Mesendoderm (in vitro differentiated cells): ENCODE measurements around the gene TANGO6.
A peak's percentile ranks its signal among the peaks of the same experiment; 100 is the strongest.
"Not testable (repeated sequence)": the region's sequence is repeated elsewhere in the genome, so short reads cannot be mapped to it uniquely, and the experiment has no call there.

Experiments
- DNase-seq: peaks from one replicate; pipeline ENCODE4 v3.0.0; 2013
- H2AK5ac ChIP-seq: 2 replicates; pipeline ENCODE4 v1.6.1; 2013; ENCODE audit warnings: low read length, inconsistent platforms
- H2BK120ac ChIP-seq: 2 replicates; pipeline ENCODE4 v1.6.1; 2013; ENCODE audit warnings: low read depth, mild to moderate bottlenecking, low read length, moderate library complexity, mixed read lengths
- H2BK15ac ChIP-seq: replicated peaks from 2 replicates; pipeline ENCODE4 v1.6.1; 2013; ENCODE audit warnings: low read depth, mild to moderate bottlenecking, moderate library complexity
- H2BK5ac ChIP-seq: 2 replicates; pipeline ENCODE4 v1.6.1; 2013; ENCODE audit warnings: low read length, inconsistent platforms
- H3K18ac ChIP-seq: 2 replicates; pipeline ENCODE4 v1.6.1; 2013; ENCODE audit warnings: mild to moderate bottlenecking, low read length, mixed read lengths
- H3K23ac ChIP-seq: one replicate; pipeline ENCODE4 v1.6.1; 2013; ENCODE audit warnings: low read length
- H3K27ac ChIP-seq: 2 replicates; pipeline ENCODE4 v1.5.1; 2013; ENCODE audit warnings: low read depth, mild to moderate bottlenecking, inconsistent platforms, low read length, moderate library complexity
- H3K27me3 ChIP-seq: 2 replicates; pipeline ENCODE4 v1.6.1; 2013; ENCODE audit warnings: low read length, control low read depth, mild to moderate bottlenecking, inconsistent platforms; ENCODE audit not compliant: insufficient read depth, poor library complexity
- H3K36me3 ChIP-seq: 2 replicates; pipeline ENCODE4 v1.6.1; 2013; ENCODE audit warnings: low read length, inconsistent platforms; ENCODE audit not compliant: control insufficient read depth, insufficient read depth
- H3K4ac ChIP-seq: one replicate; pipeline ENCODE4 v1.6.1; 2013; ENCODE audit warnings: low read depth, mild to moderate bottlenecking, low read length, moderate library complexity
- H3K4me1 ChIP-seq: 2 replicates; pipeline ENCODE4 v1.6.1; 2013; ENCODE audit warnings: low read depth, low read length, inconsistent platforms; ENCODE audit not compliant: control insufficient read depth
- H3K4me2 ChIP-seq: 2 replicates; pipeline ENCODE4 v1.6.1; 2013; ENCODE audit warnings: low read length
- H3K4me3 ChIP-seq: 2 replicates; pipeline ENCODE4 v1.5.1; 2013; ENCODE audit warnings: mild to moderate bottlenecking, low read length
- H3K56ac ChIP-seq: one replicate; pipeline ENCODE4 v1.6.1; 2013; ENCODE audit warnings: low read length
- H3K79me1 ChIP-seq: 2 replicates; pipeline ENCODE4 v1.6.1; 2013; ENCODE audit warnings: low read length, inconsistent platforms
- H3K79me2 ChIP-seq: 2 replicates; pipeline ENCODE4 v1.6.1; 2013; ENCODE audit warnings: mild to moderate bottlenecking, low read length; ENCODE audit not compliant: control insufficient read depth, insufficient read depth
- H3K9ac ChIP-seq: 2 replicates; pipeline ENCODE4 v1.6.1; 2013; ENCODE audit warnings: low read length, inconsistent platforms
- H4K5ac ChIP-seq: one replicate; pipeline ENCODE4 v1.6.1; 2013; ENCODE audit warnings: low read length
- H4K8ac ChIP-seq: one replicate; pipeline ENCODE4 v1.6.1; 2013; ENCODE audit warnings: low read depth, mild to moderate bottlenecking, control low read depth, low read length, moderate library complexity
- WGBS: extraction: QIAGEN DNeasy Blood & Tissue Kit; methylation state at CpG from one replicate; pipeline ENCODE4 v1.1.7; 2013; ENCODE audit warnings: low lambda C conversion rate, missing lambda C conversion rate; ENCODE audit not compliant: insufficient coverage; ENCODE audit errors: extremely low coverage; 5-methylcytosine and 5-hydroxymethylcytosine counted together

The TANGO6 gene

GRCh38 chr16:69126221-69126620 lies 282.9 kb downstream of the TANGO6 start:
- Histone ChIP-seq H3K4ac (no peak overlapping the region), H3K4me3 (no peak overlapping the region), H4K8ac (no peak overlapping the region), H2AK5ac (no peak overlapping the region), H3K79me2 (peaks cover 29% of the 10 kb centered on the region), H3K36me3 (no peaks in the 10 kb centered on the region), H3K56ac (no peak overlapping the region), H3K27me3 (no peaks in the 10 kb centered on the region), H3K4me1 (peaks cover 3% of the 10 kb centered on the region), H3K23ac (no peak overlapping the region), H2BK120ac (no peak overlapping the region), H3K4me2 (no peak overlapping the region), H2BK5ac (no peak overlapping the region), H3K27ac (no peak overlapping the region), H4K5ac (no peak overlapping the region), H2BK15ac (no peak overlapping the region), H3K79me1 (peaks cover 11% of the 10 kb centered on the region), H3K18ac (no peak overlapping the region), H3K9ac (no peak overlapping the region)
- no peak for DNase-seq
- WGBS = no CpG with 5 or more reads among the region's 3 CpGs

- H2BK15ac ChIP-seq, H4K8ac ChIP-seq, H2BK120ac ChIP-seq, H3K36me3 ChIP-seq, H2BK5ac ChIP-seq, H3K56ac ChIP-seq, H3K4me1 ChIP-seq, H3K27ac ChIP-seq, DNase-seq, H3K27me3 ChIP-seq, H3K9ac ChIP-seq, H3K18ac ChIP-seq, H2AK5ac ChIP-seq, H3K23ac ChIP-seq, H3K4ac ChIP-seq, H4K5ac ChIP-seq, H3K4me3 ChIP-seq, H3K4me2 ChIP-seq: not testable (repeated sequence)
- no CpG with 5 or more reads among the region's 10 CpGs for WGBS
- Histone ChIP-seq H3K79me2 (peaks cover 32% of the 10 kb centered on the region), H3K79me1 (peaks cover 11% of the 10 kb centered on the region)
Observed at GRCh38 chr16:69126801-69127200, 283.5 kb downstream of the TANGO6 start.

GRCh38 chr16:69127966-69128510 lies 284.7 kb downstream of the TANGO6 start:
- H3K4me2 ChIP-seq = no peak overlapping the region
- H2BK15ac ChIP-seq = no peak overlapping the region
- H2BK5ac ChIP-seq = no peak overlapping the region
- H3K36me3 ChIP-seq = no peaks in the 10 kb centered on the region
- H3K79me1 ChIP-seq = peaks cover 11% of the 10 kb centered on the region
- peaks cover 3% of the 10 kb centered on the region for H3K4me1 ChIP-seq
- no peak overlapping the region for H3K23ac ChIP-seq
- H4K5ac ChIP-seq = no peak overlapping the region
- H3K79me2 ChIP-seq = peaks cover 36% of the 10 kb centered on the region
- no peaks in the 10 kb centered on the region for H3K27me3 ChIP-seq
- no peak overlapping the region for H3K18ac ChIP-seq
- no peak overlapping the region for H2AK5ac ChIP-seq
- no peak overlapping the region for H3K4me3 ChIP-seq
- no peak overlapping the region for H3K9ac ChIP-seq
- no peak overlapping the region for H3K4ac ChIP-seq
- no peak overlapping the region for H2BK120ac ChIP-seq
- WGBS = no CpG with 5 or more reads among the region's 12 CpGs
- no peak overlapping the region for H4K8ac ChIP-seq
- no peak overlapping the region for H3K27ac ChIP-seq
- H3K56ac ChIP-seq = no peak overlapping the region
- no peak for DNase-seq

GRCh38 chr16:69130461-69130860 lies 287.1 kb downstream of the TANGO6 start:
- H3K18ac ChIP-seq = no peak overlapping the region

GRCh38 chr16:69131167-69131838 lies 288.0 kb downstream of the TANGO6 start:
- Histone ChIP-seq H3K79me1 (peaks cover 14% of the 10 kb centered on the region), H4K8ac (peak overlapping the region; percentile 88), H3K27ac (peak overlapping the region; percentile 99), H3K23ac (peak overlapping the region; percentile 48), H2BK15ac (no peak overlapping the region), H3K36me3 (no peaks in the 10 kb centered on the region), H3K9ac (peak overlapping the region; percentile 96), H3K56ac (peak overlapping the region; percentile 98), H2AK5ac (peak overlapping the region; percentile 95), H3K18ac (peak overlapping the region; percentile 95), H2BK120ac (peak overlapping the region; percentile 21), H3K4ac (peak overlapping the region; percentile 99), H3K4me2 (peak overlapping the region; percentile 83), H4K5ac (peak overlapping the region; percentile 95), H3K79me2 (peaks cover 62% of the 10 kb centered on the region), H3K4me1 (peaks cover 10% of the 10 kb centered on the region), H3K4me3 (peak overlapping the region; percentile 92), H2BK5ac (peak overlapping the region; percentile 68), H3K27me3 (no peaks in the 10 kb centered on the region)
- no CpG with 5 or more reads among the region's 15 CpGs for WGBS
- peak; percentile 77 for DNase-seq

More at GRCh38 chr16:69130461-69130860, 287.1 kb downstream of the TANGO6 start:
- no peak overlapping the region for H2BK5ac ChIP-seq
- H4K8ac ChIP-seq = no peak overlapping the region
- H2BK120ac ChIP-seq = no peak overlapping the region
- H3K27ac ChIP-seq = no peak overlapping the region
- peaks cover 10% of the 10 kb centered on the region for H3K4me1 ChIP-seq
- no peak overlapping the region for H3K4ac ChIP-seq
- H3K27me3 ChIP-seq = no peaks in the 10 kb centered on the region
- H3K79me1 ChIP-seq = peaks cover 16% of the 10 kb centered on the region
- H3K79me2 ChIP-seq = peaks cover 57% of the 10 kb centered on the region
- H2BK15ac ChIP-seq = no peak overlapping the region
- H3K23ac ChIP-seq = no peak overlapping the region
- no peak overlapping the region for H4K5ac ChIP-seq
- no peak overlapping the region for H3K4me3 ChIP-seq
- H3K9ac ChIP-seq = peak overlapping the region; percentile 96
- no peak for DNase-seq
- peak overlapping the region; percentile 92 for H3K56ac ChIP-seq
- no CpG with 5 or more reads among the region's 6 CpGs for WGBS
- no peaks in the 10 kb centered on the region for H3K36me3 ChIP-seq
- H3K4me2 ChIP-seq = no peak overlapping the region
- no peak overlapping the region for H2AK5ac ChIP-seq
